Measurements from ENCODE around the gene DET1.

DNA sequence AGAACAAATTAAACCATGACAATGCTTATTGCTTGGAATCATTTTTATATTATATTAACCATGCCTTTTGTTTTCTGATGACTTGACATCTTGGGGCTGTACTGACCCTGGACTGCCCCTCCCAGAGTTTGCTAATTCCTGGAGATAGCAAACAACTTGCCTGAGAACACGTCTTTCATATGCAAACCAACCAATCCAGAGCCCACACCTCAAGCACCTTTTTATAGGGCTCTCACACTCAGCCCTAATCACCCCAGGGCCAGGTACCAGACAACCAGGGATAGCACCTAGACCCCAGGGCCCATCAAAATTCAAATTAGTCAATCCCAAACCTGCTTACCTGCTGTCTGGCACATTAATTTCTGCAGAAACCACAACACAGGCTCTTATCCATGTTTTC lies 42.0 kb downstream of the DET1 start:
- no peak for TF ChIP-seq ZNF274 (IDR thresholded peaks at IDR 0.05; ENCODE audit: low read depth, low read length)
- no peak for TF ChIP-seq YY1 (IDR thresholded peaks at IDR 0.05; ENCODE audit: insufficient read depth, insufficient read length)
- TF ChIP-seq SUZ12 (IDR thresholded peaks at IDR 0.05; ENCODE audit: extremely low read depth, insufficient read depth, insufficient read length), result no peak

Measured in NT2/D1 (cell line).